ENCODE data around the gene BACH2.
A peak's percentile ranks its signal among the peaks of the same experiment; 100 is the strongest.

The BACH2 gene

DNA sequence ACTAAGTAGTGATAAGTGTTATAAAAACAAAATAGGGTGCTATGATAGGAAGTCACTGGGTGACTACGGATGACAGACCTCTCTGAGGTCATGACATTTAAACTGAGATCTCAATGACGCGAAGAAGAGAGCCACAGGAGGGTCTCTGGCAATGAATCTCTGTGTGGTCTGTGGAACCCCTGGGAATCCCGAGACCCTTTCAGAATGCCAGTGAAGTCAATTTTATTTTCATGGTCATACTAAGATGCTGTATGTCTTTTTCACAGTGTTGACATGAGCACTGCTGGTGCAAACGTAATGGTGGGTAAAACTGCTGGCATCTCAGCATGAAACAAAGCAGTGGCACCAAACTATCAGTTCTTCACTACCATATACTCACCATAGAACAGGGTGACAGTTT lies 247.3 kb downstream of the BACH2 start:
- TF ChIP-seq FOXP2 (optimal IDR thresholded peaks at IDR 0.05; ENCODE audit: borderline replicate concordance, extremely low read depth, extremely low read length, insufficient read depth) (no peak), TAF1 (IDR thresholded peaks at IDR 0.05; ENCODE audit: borderline replicate concordance, insufficient read depth, low read length) (no peak), POLR2AphosphoS5 (IDR thresholded peaks at IDR 0.05; ENCODE audit: low read depth, low read length) (no peak), SIN3A (IDR thresholded peaks at IDR 0.05; ENCODE audit: borderline replicate concordance, insufficient read depth, low read length) (no peak)
- TF ChIP-seq, protein P1, sequence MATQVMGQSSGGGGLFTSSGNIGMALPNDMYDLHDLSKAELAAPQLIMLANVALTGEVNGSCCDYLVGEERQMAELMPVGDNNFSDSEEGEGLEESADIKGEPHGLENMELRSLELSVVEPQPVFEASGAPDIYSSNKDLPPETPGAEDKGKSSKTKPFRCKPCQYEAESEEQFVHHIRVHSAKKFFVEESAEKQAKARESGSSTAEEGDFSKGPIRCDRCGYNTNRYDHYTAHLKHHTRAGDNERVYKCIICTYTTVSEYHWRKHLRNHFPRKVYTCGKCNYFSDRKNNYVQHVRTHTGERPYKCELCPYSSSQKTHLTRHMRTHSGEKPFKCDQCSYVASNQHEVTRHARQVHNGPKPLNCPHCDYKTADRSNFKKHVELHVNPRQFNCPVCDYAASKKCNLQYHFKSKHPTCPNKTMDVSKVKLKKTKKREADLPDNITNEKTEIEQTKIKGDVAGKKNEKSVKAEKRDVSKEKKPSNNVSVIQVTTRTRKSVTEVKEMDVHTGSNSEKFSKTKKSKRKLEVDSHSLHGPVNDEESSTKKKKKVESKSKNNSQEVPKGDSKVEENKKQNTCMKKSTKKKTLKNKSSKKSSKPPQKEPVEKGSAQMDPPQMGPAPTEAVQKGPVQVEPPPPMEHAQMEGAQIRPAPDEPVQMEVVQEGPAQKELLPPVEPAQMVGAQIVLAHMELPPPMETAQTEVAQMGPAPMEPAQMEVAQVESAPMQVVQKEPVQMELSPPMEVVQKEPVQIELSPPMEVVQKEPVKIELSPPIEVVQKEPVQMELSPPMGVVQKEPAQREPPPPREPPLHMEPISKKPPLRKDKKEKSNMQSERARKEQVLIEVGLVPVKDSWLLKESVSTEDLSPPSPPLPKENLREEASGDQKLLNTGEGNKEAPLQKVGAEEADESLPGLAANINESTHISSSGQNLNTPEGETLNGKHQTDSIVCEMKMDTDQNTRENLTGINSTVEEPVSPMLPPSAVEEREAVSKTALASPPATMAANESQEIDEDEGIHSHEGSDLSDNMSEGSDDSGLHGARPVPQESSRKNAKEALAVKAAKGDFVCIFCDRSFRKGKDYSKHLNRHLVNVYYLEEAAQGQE (IDR thresholded peaks at IDR 0.05; ENCODE audit: insufficient read depth in 1 of 2, low read depth in 2 of 2, low read length in 2 of 2) = no peak

- TF ChIP-seq POLR2AphosphoS5 (IDR thresholded peaks at IDR 0.05; ENCODE audit: low read depth, low read length) = no peak
- TF ChIP-seq, protein P1 (IDR thresholded peaks at IDR 0.05; ENCODE audit: insufficient read depth in 1 of 2, low read depth in 2 of 2, low read length in 2 of 2) = no peak
- no peak for TF ChIP-seq TAF1 (IDR thresholded peaks at IDR 0.05; ENCODE audit: borderline replicate concordance, insufficient read depth, low read length)
- no peak for TF ChIP-seq SIN3A (IDR thresholded peaks at IDR 0.05; ENCODE audit: borderline replicate concordance, insufficient read depth, low read length)
These were observed 248.3 kb downstream of the BACH2 start for GRCh38 chr6:90048206-90048967.

GRCh38 chr6:90045535-90045934 lies 251.1 kb downstream of the BACH2 start:
- no peak for TF ChIP-seq POLR2AphosphoS5 (IDR thresholded peaks at IDR 0.05; ENCODE audit: low read depth, low read length)

DNA sequence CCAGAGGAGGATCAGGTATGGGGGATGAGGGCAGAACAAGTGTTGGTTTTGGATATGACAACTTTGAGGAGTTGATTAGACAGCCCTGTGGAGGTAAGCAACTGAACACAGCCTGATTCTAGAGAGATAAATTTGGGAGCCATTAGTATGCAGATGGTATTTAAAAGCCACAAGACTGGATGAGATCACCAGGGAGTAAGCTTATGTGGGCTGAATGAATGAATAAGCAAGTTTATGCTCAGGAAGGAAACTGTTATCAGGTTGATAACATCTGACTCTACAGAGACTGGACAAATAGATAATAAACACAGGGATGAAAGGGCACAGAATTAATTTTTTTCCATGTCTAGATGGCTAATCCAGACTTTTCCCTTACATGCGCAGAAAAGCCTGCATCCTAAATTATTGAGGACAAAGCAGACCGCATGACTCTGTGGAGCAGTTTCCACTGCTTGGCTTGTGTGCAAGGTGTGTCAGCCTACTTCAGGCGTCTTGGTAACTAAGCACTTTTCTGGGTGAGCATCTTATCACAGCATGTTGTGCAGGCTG lies 251.7 kb downstream of the BACH2 start:
- TF ChIP-seq, protein P1 (IDR thresholded peaks at IDR 0.05; ENCODE audit: insufficient read depth in 1 of 2, low read depth in 2 of 2, low read length in 2 of 2) = no peak
- peak; percentile 33; the same call in 1 of the 2 replicates for TF ChIP-seq POLR2AphosphoS5 (IDR thresholded peaks at IDR 0.05; ENCODE audit: low read depth, low read length)
- TF ChIP-seq SIN3A (IDR thresholded peaks at IDR 0.05; ENCODE audit: borderline replicate concordance, insufficient read depth, low read length) = 0 out of 2 replicates have a peak, but pooled peaks have one; percentile 20
- TF ChIP-seq TAF1 (IDR thresholded peaks at IDR 0.05; ENCODE audit: borderline replicate concordance, insufficient read depth, low read length) = no peak
- no peak for TF ChIP-seq FOXP2 (optimal IDR thresholded peaks at IDR 0.05; ENCODE audit: borderline replicate concordance, extremely low read depth, extremely low read length, insufficient read depth)

DNA sequence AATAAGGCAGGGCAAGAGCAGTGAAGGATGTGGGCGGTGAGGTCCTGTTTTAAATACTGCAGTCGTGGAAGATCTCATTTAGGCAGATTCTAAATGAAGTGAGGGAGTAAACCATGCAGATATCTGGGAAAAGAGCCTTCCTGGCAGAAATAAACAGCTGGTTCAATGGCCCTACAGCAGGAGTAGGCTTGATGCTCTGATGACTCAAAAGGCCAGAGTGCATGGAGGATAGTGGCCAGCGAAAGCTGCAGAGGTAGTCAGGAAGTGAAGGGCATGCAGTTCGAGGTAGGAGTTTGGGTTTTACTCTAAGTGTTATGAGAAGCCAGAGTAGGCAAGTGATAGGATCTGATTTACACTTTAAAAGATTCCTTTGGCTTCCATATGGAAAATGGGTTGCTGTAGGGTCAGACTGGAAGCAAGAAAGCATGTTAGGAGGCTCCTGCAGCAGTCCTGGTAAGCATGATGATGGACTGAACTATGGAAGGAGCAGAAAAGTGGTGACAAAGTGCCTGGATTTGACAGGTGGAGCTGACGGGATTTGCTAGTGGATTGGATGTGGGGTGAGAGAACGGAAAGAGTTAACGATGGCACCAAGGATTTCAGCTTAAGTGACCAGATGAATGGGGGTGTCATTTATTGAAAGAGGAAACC lies 252.3 kb downstream of the BACH2 start:
- TF ChIP-seq SIN3A (IDR thresholded peaks at IDR 0.05; ENCODE audit: borderline replicate concordance, insufficient read depth, low read length) = peak; percentile 53; the same call in 1 of the 2 replicates
- TF ChIP-seq TAF1 (IDR thresholded peaks at IDR 0.05; ENCODE audit: borderline replicate concordance, insufficient read depth, low read length) = no peak

DNA sequence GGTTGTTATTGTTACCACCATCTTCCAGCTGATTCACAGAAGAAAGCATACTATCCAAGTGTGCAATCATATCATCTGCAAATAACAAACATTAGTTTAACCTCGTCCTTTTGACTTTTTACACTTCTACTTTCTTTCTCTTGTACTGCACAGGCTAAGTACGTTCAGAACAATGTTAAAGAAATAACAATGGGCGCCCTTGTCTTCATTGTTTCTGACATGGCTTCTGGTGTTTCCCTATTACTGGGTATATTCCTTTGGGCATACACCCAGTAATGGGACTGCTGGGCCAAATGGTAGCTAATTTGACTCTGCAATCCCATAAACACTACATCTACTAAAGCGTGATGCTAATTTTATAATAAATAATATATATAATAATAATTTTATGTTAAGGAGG lies 255.7 kb downstream of the BACH2 start:
- TF ChIP-seq SIN3A (IDR thresholded peaks at IDR 0.05; ENCODE audit: borderline replicate concordance, insufficient read depth, low read length) (no peak), FOXP2 (optimal IDR thresholded peaks at IDR 0.05; ENCODE audit: borderline replicate concordance, extremely low read depth, extremely low read length, insufficient read depth) (no peak), TAF1 (IDR thresholded peaks at IDR 0.05; ENCODE audit: borderline replicate concordance, insufficient read depth, low read length) (no peak), POLR2AphosphoS5 (IDR thresholded peaks at IDR 0.05; ENCODE audit: low read depth, low read length) (no peak)
- TF ChIP-seq, protein P1 (IDR thresholded peaks at IDR 0.05; ENCODE audit: insufficient read depth in 1 of 2, low read depth in 2 of 2, low read length in 2 of 2) = no peak

All from PFSK-1 (cell line).